Measurements from ENCODE around the gene ELMO1.
A peak's percentile ranks its signal among the peaks of the same experiment; 100 is the strongest.
"Not testable (repeated sequence)": the region's sequence is repeated elsewhere in the genome, so short reads cannot be mapped to it uniquely, and the experiment has no call there.

ELMO1 gene

DNA sequence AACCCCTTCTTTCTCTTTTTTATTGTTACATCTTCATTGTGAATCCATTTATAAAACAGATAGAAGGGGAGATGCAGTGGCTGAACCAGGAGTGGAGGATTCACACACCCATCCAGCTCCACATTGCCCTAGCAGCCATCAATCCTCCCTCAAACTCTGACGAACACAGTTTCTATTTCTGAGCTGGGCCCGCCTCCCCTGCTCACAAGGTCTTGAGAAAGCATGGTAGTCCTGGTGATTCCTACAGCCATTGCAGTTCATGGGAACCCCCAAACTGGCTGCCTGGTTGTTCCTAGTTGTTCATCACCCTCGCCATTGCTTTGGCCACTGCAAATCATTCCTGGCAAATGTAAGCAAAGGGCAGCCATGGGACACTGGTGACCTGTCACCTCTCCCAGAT, 465.9 kb downstream of the ELMO1 start:
- Histone ChIP-seq H3K4me1 (ENCODE audit: control extremely low read depth in 1 of 4, control insufficient read depth in 4 of 4, insufficient read depth in 4 of 4, low read length in 3 of 4) (peaks cover 6 to 25% (median 14%) of the 10 kb centered on the region in 4 experiments), H3K9me3 (ENCODE audit: control extremely low read depth in 1 of 5, control insufficient read depth in 4 of 5, insufficient read depth in 2 of 5, low read depth in 1 of 5, low read length in 4 of 5) (no peaks in the 10 kb centered on the region), H3K36me3 (ENCODE audit: control insufficient read depth in 4 of 4, insufficient read depth in 4 of 4, low read length in 3 of 4) (peaks cover 5 to 27% (median 6%) of the 10 kb centered on the region in 4 experiments), H3K4me3 (ENCODE audit: control insufficient read depth in 1 of 7, extremely low read depth in 1 of 7, insufficient read depth in 4 of 7, low read depth in 2 of 7, low read length in 6 of 7) (no peak overlapping the region), H3K27ac (ENCODE audit: insufficient read depth in 1 of 2, low read depth in 1 of 2, low read length in 2 of 2, poor library complexity in 1 of 2, severe bottlenecking in 2 of 2) (no peak overlapping the region), H3K27me3 (replicated peaks in 2 of 5; ENCODE audit: control insufficient read depth in 4 of 5, insufficient read depth in 5 of 5, low read length in 4 of 5) (no peaks in the 10 kb centered on the region)
- POLR2A ChIA-PET = no interaction called here
- DNase-seq = no peak
- 86% methylated on average over 3 of the region's 3 CpGs for WGBS (ENCODE audit: insufficient coverage)
- CTCF ChIA-PET = interaction anchor here (0.9 kb wide), 1 partner anchor 199 kb away, joined by 3 read pairs; no protein-coding TSS in a partner anchor

DNA sequence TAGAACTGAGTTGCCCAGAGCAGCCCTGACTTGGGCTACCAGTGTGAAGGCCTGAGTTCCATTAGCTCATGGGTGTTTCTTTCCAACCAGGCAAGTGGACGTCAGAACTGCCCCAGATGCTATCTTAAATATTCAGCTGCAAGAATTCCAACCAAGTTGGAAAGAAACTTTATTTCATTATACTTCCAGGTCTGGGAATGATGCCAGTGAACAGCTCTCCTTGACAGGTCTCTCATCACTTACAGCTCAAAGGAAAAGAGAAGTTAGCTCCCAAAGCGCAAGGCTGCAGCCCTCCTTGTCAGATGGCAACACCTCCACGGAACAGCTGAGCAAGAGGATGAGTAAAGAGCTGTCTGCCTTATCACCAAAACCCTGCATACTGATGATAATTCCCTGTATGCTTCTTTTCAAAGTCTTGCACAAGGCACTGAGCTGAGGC, 468.8 kb downstream of the ELMO1 start:
- no peak overlapping the region for H3K27ac ChIP-seq (ENCODE audit: insufficient read depth in 1 of 2, low read depth in 1 of 2, low read length in 2 of 2, poor library complexity in 1 of 2, severe bottlenecking in 2 of 2)
- H3K36me3 ChIP-seq (ENCODE audit: control insufficient read depth in 4 of 4, insufficient read depth in 4 of 4, low read length in 3 of 4) = peaks cover 8 to 20% (median 14%) of the 10 kb centered on the region in 4 experiments
- no peak for DNase-seq
- ChIA-PET POLR2A (no interaction called here), CTCF (interaction anchor here (0.8 to 1.7 kb wide), 2 partner anchors 9 to 136 kb away, joined by 3 to 8 read pairs; no protein-coding TSS in a partner anchor)
- H3K9me3 ChIP-seq (ENCODE audit: control extremely low read depth in 1 of 5, control insufficient read depth in 4 of 5, insufficient read depth in 2 of 5, low read depth in 1 of 5, low read length in 4 of 5) = no peaks in the 10 kb centered on the region
- WGBS (ENCODE audit: insufficient coverage) = 80% methylated on average over 1 of the region's 3 CpGs
- no peak overlapping the region for H3K4me3 ChIP-seq (ENCODE audit: control insufficient read depth in 1 of 7, extremely low read depth in 1 of 7, insufficient read depth in 4 of 7, low read depth in 2 of 7, low read length in 6 of 7)
- H3K27me3 ChIP-seq (replicated peaks in 2 of 5; ENCODE audit: control insufficient read depth in 4 of 5, insufficient read depth in 5 of 5, low read length in 4 of 5) = no peaks in the 10 kb centered on the region
- peaks cover 6 to 14% (median 7%) of the 10 kb centered on the region in 4 experiments for H3K4me1 ChIP-seq (ENCODE audit: control extremely low read depth in 1 of 4, control insufficient read depth in 4 of 4, insufficient read depth in 4 of 4, low read length in 3 of 4)

DNA sequence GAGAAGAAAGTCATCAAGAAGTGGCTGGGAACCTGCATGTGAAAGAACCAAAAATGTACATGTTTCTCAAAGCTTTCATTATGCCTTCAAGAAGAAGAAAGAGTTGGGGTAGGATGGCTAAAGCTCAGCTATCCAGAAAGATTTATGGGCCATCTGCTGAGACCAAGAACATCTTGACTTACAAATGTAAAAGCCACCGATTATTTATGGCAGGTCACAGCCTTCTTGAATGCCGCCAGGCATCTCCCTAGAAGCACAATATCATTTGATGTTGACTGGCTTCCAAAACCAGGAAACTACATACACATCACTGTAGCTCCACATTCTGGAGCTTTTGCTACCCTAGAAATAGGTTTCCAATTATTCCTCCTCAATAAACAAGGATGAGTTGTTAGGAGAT, 470.2 kb downstream of the ELMO1 start:
- Histone ChIP-seq H3K36me3 (ENCODE audit: control insufficient read depth in 4 of 4, insufficient read depth in 4 of 4, low read length in 3 of 4) (peaks cover 8 to 26% (median 17%) of the 10 kb centered on the region in 4 experiments), H3K9me3 (ENCODE audit: control extremely low read depth in 1 of 5, control insufficient read depth in 4 of 5, insufficient read depth in 2 of 5, low read depth in 1 of 5, low read length in 4 of 5) (no peaks in the 10 kb centered on the region), H3K27me3 (replicated peaks in 2 of 5; ENCODE audit: control insufficient read depth in 4 of 5, insufficient read depth in 5 of 5, low read length in 4 of 5) (no peaks in the 10 kb centered on the region), H3K4me3 (ENCODE audit: control insufficient read depth in 1 of 7, extremely low read depth in 1 of 7, insufficient read depth in 4 of 7, low read depth in 2 of 7, low read length in 6 of 7) (no peak overlapping the region), H3K4me1 (ENCODE audit: control extremely low read depth in 1 of 4, control insufficient read depth in 4 of 4, insufficient read depth in 4 of 4, low read length in 3 of 4) (peaks cover 0 to 5% (median 0%) of the 10 kb centered on the region in 4 experiments), H3K27ac (ENCODE audit: insufficient read depth in 1 of 2, low read depth in 1 of 2, low read length in 2 of 2, poor library complexity in 1 of 2, severe bottlenecking in 2 of 2) (no peak overlapping the region)
- ChIA-PET POLR2A (no interaction called here), CTCF (no interaction called here)
- no CpG with 5 or more reads among the region's 2 CpGs for WGBS (ENCODE audit: insufficient coverage)
- peak in 2 of 3 donors; percentile 40 to 67 for DNase-seq

DNA sequence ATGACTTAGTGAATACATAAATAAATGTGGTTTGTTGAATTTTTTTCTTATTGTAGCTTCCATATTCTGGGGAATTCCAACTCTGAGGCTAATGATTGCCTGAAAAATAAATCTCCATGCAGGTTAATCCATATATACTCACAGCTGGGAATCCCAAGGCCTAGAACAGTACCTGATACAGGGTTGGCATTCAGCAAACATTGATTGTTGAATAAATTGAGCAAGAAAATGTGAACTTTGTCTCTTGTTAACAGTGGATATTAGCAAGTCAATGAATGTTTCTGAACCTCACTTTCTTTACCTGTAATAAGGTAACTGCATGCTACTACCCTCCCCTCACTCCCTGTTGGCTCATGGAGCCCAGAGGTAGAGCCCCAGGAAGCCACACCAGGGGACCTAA, 470.8 kb downstream of the ELMO1 start:
- DNase-seq = no peak
- Histone ChIP-seq H3K36me3 (ENCODE audit: control insufficient read depth in 4 of 4, insufficient read depth in 4 of 4, low read length in 3 of 4) (peaks cover 10 to 31% (median 18%) of the 10 kb centered on the region in 4 experiments), H3K27me3 (replicated peaks in 2 of 5; ENCODE audit: control insufficient read depth in 4 of 5, insufficient read depth in 5 of 5, low read length in 4 of 5) (no peaks in the 10 kb centered on the region), H3K4me3 (ENCODE audit: control insufficient read depth in 1 of 7, extremely low read depth in 1 of 7, insufficient read depth in 4 of 7, low read depth in 2 of 7, low read length in 6 of 7) (no peak overlapping the region), H3K4me1 (ENCODE audit: control extremely low read depth in 1 of 4, control insufficient read depth in 4 of 4, insufficient read depth in 4 of 4, low read length in 3 of 4) (peaks cover 0 to 5% (median 0%) of the 10 kb centered on the region in 4 experiments), H3K9me3 (ENCODE audit: control extremely low read depth in 1 of 5, control insufficient read depth in 4 of 5, insufficient read depth in 2 of 5, low read depth in 1 of 5, low read length in 4 of 5) (no peaks in the 10 kb centered on the region), H3K27ac (ENCODE audit: insufficient read depth in 1 of 2, low read depth in 1 of 2, low read length in 2 of 2, poor library complexity in 1 of 2, severe bottlenecking in 2 of 2) (no peak overlapping the region)
- POLR2A ChIA-PET = no interaction called here
- CTCF ChIA-PET = interaction anchor here (2.5 kb wide), 1 partner anchor 8 kb away, joined by 9 read pairs; no protein-coding TSS in a partner anchor

DNA sequence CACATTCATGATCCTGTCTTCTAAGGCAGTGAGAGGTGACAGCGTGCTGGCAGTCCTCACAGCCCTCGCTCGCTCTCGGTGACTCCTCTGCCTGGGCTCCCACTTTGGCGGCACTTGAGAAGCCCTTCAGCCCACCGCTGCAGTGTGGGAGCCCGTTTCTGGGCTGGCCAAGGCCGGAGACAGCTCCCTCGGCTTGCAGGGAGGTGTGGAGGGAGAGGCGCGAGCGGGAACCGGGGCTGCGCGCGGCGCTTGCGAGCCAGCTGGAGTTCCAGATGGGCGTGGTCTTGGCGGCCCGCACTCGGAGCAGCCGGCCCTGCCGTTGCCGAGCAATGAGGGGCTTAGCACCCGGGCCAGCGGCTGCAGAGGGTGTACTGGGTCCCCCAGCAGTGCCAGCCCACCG, 475.1 kb downstream of the ELMO1 start:
- DNase-seq; H3K27me3 ChIP-seq (replicated peaks in 2 of 5; ENCODE audit: control insufficient read depth in 4 of 5, insufficient read depth in 5 of 5, low read length in 4 of 5); H3K4me3 ChIP-seq (ENCODE audit: control insufficient read depth in 1 of 7, extremely low read depth in 1 of 7, insufficient read depth in 4 of 7, low read depth in 2 of 7, low read length in 6 of 7); H3K9me3 ChIP-seq (ENCODE audit: control extremely low read depth in 1 of 5, control insufficient read depth in 4 of 5, insufficient read depth in 2 of 5, low read depth in 1 of 5, low read length in 4 of 5); POLR2A ChIA-PET; H3K27ac ChIP-seq (ENCODE audit: insufficient read depth in 1 of 2, low read depth in 1 of 2, low read length in 2 of 2, poor library complexity in 1 of 2, severe bottlenecking in 2 of 2): not testable (repeated sequence)
- peaks cover 10 to 31% (median 16%) of the 10 kb centered on the region in 4 experiments for H3K36me3 ChIP-seq (ENCODE audit: control insufficient read depth in 4 of 4, insufficient read depth in 4 of 4, low read length in 3 of 4)
- CTCF ChIA-PET = interaction anchor here (1.1 kb wide), 1 partner anchor 14 kb away, joined by 3 read pairs; no protein-coding TSS in a partner anchor
- 99% methylated on average over 25 of the region's 28 CpGs for WGBS (ENCODE audit: insufficient coverage)
- peaks cover 16 to 26% (median 23%) of the 10 kb centered on the region in 4 experiments for H3K4me1 ChIP-seq (ENCODE audit: control extremely low read depth in 1 of 4, control insufficient read depth in 4 of 4, insufficient read depth in 4 of 4, low read length in 3 of 4)

DNA sequence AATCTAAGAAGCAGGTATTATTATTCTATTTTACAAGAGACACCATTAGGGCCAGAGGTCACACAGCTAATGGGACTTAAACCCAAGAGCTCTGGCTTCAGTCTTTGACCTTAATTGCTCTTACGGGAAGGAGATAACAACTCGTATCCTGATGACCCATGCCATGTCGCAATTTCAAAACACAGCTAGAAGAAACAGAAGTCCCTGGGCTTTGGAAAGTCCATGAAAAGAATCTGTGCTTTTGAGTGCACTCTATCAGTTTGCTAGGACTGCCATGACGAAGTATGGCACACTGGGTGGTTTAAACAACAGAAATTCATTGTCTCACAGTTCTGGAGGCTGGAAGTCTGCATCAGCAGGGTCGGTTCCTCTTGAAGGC, 476.5 kb downstream of the ELMO1 start:
- Histone ChIP-seq H3K27me3 (replicated peaks in 2 of 5; ENCODE audit: control insufficient read depth in 4 of 5, insufficient read depth in 5 of 5, low read length in 4 of 5) (no peaks in the 10 kb centered on the region), H3K4me3 (ENCODE audit: control insufficient read depth in 1 of 7, extremely low read depth in 1 of 7, insufficient read depth in 4 of 7, low read depth in 2 of 7, low read length in 6 of 7) (no peak overlapping the region), H3K27ac (ENCODE audit: insufficient read depth in 1 of 2, low read depth in 1 of 2, low read length in 2 of 2, poor library complexity in 1 of 2, severe bottlenecking in 2 of 2) (no peak overlapping the region), H3K4me1 (ENCODE audit: control extremely low read depth in 1 of 4, control insufficient read depth in 4 of 4, insufficient read depth in 4 of 4, low read length in 3 of 4) (peaks cover 16 to 26% (median 23%) of the 10 kb centered on the region in 4 experiments), H3K36me3 (ENCODE audit: control insufficient read depth in 4 of 4, insufficient read depth in 4 of 4, low read length in 3 of 4) (peaks cover 8 to 28% (median 14%) of the 10 kb centered on the region in 4 experiments), H3K9me3 (ENCODE audit: control extremely low read depth in 1 of 5, control insufficient read depth in 4 of 5, insufficient read depth in 2 of 5, low read depth in 1 of 5, low read length in 4 of 5) (peaks cover 0 to 6% (median 0%) of the 10 kb centered on the region in 5 experiments)
- DNase-seq = no peak
- POLR2A ChIA-PET = no interaction called here
- CTCF ChIA-PET = interaction anchor here (1.1 to 2.7 kb wide), 3 partner anchors 8 to 49 kb away, joined by 3 to 8 read pairs (median 3); no protein-coding TSS in a partner anchor
- 97% methylated on average over 5 of the region's 5 CpGs for WGBS (ENCODE audit: insufficient coverage)

DNA sequence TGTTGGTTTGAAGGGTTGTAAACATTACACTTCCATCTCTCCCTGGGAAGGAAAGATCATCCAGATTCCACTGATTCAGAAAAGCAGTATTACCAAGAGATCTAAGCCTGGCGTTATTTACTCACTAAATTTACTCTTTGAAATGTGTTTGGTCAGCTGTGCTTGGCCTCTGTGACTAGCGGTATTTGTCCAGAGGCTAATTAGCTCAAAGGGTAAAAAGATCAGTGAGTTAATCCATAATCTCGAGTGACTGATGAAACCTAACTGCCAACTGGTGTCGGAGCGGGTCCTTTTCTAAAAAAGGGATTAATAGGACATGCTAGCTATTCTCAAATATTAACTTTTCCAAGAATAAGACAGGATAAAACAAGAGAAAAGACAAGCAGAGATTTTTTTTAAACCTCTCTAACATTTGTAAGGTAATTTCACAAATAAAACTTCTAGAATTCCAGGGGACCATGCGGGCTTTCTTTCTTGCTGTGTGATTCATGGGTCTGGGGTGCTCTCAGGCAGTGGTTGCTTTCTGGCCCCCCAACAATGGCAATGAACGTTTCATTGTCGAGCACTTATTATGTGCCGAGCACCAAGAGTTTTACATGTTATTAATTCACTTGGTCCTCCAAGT, 477.0 kb downstream of the ELMO1 start:
- Histone ChIP-seq H3K27ac (ENCODE audit: insufficient read depth in 1 of 2, low read depth in 1 of 2, low read length in 2 of 2, poor library complexity in 1 of 2, severe bottlenecking in 2 of 2) (no peak overlapping the region), H3K36me3 (ENCODE audit: control insufficient read depth in 4 of 4, insufficient read depth in 4 of 4, low read length in 3 of 4) (peaks cover 8 to 25% (median 15%) of the 10 kb centered on the region in 4 experiments), H3K9me3 (ENCODE audit: control extremely low read depth in 1 of 5, control insufficient read depth in 4 of 5, insufficient read depth in 2 of 5, low read depth in 1 of 5, low read length in 4 of 5) (peaks cover 0 to 6% (median 0%) of the 10 kb centered on the region in 5 experiments), H3K4me3 (ENCODE audit: control insufficient read depth in 1 of 7, extremely low read depth in 1 of 7, insufficient read depth in 4 of 7, low read depth in 2 of 7, low read length in 6 of 7) (no peak overlapping the region), H3K4me1 (ENCODE audit: control extremely low read depth in 1 of 4, control insufficient read depth in 4 of 4, insufficient read depth in 4 of 4, low read length in 3 of 4) (peaks cover 16 to 26% (median 23%) of the 10 kb centered on the region in 4 experiments), H3K27me3 (replicated peaks in 2 of 5; ENCODE audit: control insufficient read depth in 4 of 5, insufficient read depth in 5 of 5, low read length in 4 of 5) (no peaks in the 10 kb centered on the region)
- ChIA-PET CTCF (interaction anchor here (1.0 to 2.7 kb wide), 7 partner anchors 9 to 210 kb away, joined by 3 to 8 read pairs (median 3); no protein-coding TSS in a partner anchor), POLR2A (no interaction called here)
- 100% methylated on average over 2 of the region's 9 CpGs for WGBS (ENCODE audit: insufficient coverage)
- DNase-seq = no peak
